HG03139 (cell line): ENCODE measurements around the gene NKX2-1.
"Not testable (repeated sequence)": the region's sequence is repeated elsewhere in the genome, so short reads cannot be mapped to it uniquely, and the experiment has no call there.

Source experiments
- ATAC-seq: cut with Tn5 transposase; IDR thresholded peaks from one replicate; pipeline ENCODE4 v1.9.1; 2021; ENCODE audit not compliant: unreplicated experiment

The NKX2-1 gene

DNA sequence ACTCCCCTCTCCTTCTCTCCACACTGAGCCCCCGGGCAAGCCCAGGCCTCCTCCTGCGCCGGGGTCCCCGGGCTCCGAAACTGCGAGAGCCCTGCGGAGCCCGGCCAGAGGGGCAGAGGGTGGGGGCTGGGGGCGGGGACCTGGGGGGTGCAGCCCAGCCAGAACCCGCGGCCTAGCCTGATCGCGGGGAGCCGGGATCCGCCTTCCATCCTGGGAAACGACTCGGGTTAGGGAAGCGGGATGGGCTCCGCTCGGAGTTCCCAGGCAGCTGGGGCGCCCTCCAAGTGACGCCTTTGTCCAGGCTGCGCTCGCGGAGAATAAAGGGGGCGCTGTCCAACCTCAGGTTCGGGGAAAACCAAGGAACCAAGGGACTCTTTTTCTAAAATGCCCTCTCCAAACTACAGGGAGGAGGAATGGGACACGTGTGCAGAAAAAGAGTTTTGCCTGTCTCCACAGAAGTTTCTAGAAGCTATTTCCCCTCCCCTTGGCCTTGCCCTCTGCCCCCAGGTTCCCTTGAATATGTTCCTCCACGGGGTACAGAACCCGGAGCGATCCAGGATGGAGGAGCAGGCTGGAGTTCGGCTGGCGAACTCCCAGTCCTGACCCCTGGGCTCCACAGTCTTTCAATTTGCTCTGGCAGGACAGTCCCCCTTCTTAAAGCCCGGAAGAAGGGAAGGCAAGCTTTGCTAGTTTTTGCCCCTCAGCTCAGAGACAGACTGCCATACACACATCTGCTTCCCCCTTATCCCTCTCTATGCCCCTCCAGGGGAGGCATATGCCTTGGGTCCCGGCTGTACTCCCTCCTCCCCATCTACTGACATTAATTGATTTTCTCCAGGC, 13.9 kb downstream of the NKX2-1 start:
- no peak for ATAC-seq

DNA sequence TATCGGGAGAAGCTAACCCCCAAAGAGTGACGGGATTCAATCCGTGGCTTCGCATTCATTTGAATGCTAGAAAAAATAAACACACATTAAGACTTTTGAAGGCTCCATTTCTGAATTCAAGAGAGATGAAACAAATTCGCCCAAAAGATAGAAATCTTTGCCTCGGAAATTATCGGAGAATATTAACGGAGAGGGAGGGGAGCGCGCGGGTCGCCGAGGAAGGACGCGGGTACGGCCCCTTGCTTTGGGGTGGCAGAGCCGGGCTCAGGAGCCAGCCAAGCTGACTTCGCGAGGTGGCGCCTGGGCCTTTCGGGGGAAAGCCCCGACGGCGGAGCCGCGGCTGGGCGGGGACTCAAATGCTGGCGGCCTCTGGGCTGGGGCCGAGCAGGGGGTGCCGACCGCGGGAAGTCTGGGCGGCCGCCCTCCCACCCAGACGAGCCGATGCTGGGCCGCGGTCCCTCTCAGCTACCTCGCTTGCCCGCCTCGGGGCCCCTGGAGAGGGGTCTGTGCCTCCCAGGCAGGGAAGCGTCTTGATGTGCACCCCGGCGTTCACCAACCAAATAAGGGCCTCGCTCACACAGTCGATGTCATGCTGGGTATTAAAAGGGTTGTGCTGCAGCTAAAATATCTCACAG, 14.7 kb downstream of the NKX2-1 start:
- no peak for ATAC-seq

DNA sequence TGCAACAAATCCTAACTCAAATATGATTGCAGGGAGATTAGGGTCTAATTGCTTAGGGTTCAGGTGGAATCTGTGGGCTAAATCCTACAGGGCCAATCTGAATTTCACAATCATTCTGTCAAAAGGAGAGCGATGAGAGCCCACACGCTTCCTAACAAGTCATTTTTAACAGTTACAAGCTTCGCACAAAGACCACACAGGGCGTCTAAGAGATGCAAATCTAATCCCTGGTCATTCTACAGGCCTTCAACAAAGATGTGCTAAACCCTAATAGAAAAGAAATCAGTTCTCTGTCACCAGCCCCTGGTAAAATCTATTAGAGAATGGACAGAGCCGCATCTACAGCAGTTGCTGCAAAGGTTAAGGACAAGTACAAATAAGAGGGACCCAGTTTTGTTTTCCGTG, 15.3 kb downstream of the NKX2-1 start:
- no peak for ATAC-seq

DNA sequence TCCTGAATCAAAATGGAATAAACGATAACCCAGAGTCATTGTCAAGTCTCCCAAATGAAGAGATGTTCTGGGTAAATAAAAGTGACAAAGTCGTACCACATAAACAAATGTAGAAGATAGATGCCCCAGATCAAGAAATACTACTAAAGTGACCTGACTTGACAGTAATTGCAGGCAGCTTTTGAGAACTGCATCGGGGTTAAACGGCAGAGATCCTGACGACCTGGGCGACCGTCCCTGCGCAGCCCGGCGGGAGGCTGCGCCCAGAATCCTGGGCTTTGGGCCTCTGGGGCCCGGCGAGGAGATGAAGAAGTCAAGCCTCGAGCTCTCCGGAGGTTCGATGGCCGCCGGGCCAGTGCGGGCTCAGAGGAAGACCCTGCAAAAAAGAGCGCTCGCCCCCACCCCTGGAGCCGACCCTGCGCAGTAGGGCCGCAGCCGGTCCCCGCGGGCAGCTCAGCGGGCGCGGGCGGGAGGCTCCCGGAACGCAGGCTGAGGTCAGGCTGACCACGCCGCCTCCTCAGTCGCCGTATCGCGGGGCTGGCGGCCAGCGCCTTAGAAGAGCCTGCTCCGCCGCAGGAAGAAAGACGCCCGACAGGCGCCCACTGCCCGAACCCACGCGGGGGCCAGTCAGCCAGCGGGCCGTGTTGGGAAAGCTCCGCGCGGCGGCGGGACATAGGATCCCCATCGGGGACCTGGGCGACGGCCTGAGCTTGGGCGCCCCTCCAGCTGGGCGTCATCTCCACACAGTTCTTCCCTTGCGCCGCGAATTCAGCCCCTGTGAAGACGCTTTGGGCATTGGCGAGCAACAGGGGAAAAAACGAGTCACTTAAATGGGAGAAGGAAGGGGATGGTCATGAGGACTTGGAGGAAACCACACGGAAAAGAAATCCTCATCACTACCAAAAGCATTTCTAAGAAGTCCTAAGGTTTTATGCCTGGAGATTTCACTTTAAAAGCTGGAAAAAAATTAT, 16.0 kb downstream of the NKX2-1 start:
- ATAC-seq: no peak

DNA sequence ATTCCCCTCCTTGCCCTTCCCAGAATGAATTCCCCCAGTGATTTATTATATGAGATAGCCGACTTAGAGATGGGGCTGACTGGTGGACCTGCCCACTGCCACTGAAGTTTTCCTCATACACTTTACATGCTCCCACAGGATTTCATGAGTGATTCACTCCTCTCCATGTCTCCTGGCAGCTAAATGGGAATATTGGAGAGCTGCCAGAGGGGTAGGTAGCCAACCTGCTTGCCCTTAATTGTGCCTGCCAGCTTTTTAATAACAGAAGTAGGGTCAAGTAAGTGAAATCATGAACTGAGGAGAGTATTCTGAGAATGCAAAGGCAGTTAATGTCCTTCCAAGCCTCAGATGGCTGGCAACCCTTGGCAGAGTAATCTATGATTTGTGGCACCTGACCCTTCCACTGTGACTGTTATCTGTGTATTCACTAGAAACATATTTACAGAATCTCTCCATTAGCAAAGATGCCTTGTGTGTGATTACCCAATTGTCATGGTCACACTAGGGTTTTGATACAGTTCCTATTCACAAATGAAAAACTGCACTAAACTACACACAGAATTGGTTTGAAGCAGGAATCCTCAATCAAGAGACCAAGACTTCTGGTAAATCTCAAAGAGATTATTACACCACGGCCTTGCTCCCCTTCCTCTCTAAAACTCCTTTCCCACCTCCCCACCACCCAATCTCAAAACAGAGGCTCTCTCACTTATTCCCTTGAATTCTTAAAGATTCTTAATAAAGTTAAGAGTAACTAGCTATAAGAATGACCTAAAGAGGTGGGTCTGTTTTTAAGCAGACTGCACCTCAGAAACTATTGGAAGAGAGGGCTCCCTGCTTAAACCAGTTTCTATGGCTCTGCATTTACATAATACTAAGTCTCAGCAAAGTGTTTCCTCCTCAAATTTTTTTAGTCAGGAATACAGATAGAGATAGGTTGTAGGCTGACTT, 17.2 kb downstream of the NKX2-1 start:
- ATAC-seq: no peak

DNA sequence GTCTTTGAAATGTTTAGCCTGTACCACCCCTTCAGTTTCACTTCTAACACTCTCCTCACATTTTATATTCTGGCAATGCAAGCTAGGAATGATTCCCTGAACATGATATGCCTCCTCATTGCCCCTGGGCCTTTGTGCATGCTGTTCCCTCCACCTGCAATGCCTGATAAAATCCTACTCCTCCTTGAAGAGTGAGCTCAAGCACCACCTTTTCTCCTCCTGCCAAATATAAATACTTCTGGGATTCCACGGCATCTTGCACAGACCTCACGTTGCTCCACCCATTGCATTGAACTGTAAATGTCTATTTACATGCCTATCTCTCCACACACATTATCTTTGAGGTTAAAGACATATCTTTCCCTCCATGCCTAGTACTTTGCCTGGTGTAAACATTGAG, 21.1 kb downstream of the NKX2-1 start:
- no peak for ATAC-seq

DNA sequence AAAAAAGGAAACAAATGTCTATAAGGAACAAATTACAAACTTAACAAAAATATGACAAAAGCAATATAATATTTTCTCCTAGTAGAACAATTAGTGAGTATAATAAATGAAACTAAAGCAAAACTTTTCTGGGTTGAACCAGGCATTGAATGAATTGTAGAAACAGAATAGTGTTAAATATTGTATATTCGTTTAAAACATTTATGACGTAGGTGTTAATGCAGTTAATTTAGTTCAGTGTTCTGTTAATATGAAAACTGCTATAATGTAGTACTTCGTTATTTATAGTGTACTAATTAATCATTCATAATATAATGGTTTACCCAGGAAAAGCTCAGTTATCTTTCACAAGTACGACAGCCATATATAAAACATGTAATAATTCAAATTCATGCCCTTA, 23.7 kb downstream of the NKX2-1 start:
- no peak for ATAC-seq

DNA sequence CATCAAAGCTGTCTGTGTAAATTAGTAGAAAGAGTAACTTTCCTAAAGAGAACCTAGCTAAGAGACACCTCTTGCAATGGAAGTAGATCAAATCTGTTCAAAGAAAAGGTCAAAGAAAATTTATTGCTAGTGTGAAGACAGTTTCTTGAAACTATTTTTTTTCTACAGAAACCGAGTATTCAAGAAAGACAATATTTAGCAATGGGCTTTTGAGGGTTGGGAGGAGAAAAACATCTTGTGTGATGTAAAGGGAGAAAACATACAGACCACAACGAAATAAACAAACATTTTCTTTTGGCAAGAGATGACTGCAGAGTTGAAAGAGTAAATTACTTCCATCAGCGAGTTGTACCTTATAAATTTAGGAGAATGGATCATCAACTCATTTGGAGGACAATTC, 24.4 kb downstream of the NKX2-1 start:
- no peak for ATAC-seq

DNA sequence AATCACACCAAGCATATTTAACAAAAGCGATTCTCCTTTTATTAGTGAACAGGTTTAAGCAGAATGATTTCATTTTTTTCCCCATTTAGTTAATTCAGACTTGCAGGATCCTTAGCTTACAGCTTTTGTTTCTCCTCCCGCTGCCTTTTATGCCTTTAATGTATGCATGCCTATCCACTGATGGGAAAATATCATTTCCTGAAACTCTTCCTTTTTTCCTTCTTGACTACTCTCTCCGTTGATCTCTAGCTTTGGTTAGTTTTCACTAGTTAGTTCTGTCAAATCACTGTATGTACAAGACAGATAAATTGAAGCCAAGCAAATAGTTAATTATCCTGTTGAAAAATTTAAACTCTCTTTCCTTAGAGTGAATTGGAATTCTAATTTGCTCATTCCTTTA, 26.3 kb downstream of the NKX2-1 start:
- no peak for ATAC-seq

DNA sequence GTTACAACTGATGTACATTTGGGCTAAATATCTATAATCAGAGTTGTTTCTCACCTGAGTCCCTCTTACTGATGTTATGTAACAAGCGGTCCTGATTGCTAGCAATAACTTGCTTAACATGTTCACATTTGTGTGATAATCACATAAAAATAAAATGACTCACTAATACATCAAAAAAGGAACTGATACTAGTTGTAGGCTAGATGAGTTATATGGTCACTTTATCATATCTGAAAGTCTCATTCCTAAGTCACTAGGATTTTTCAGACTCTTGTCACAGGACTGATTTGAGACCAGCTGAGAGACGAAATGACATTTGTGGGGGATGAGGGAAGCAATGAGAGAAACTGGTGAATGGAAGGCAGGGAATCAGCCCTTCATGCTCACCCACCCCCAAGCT, 34.3 kb downstream of the NKX2-1 start:
- no peak for ATAC-seq

DNA sequence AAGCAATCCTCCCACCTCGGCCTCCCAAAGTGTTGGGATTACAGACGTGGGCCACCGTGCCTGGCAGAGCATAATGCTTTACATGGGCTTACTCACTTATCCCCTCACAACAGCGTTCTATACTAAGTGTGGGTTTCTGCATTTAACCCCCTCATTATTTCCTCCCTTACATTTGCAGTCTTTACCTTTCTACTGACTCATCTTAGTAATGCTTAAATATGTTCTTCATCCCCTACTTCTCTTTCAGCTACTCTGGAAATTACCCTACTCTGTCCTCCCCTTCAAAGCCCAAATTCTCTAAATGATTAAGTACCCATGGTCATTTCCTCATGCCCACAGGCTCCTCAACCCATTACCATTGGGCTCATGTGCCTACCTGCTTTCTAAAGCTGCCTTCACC, 40.7 kb downstream of the NKX2-1 start:
- no peak for ATAC-seq

DNA sequence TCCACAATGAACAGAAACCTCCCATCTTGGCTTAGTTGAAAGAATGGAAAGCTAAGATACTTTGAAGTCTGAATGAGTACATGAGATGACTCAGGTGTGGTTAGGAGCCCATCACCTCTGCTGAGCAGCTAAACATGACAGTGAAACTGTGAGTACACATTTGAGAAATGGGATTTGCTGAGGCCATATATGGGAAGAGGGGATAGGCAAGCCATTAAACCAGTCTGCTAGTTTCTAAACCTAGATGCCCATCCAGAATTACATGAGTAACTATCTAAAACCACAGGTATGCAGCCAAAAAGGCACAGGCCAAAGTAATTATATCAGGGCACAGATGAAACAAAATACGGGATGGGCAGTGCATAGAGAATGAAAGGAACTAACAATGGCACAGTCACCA, 41.2 kb downstream of the NKX2-1 start:
- ATAC-seq: no peak

DNA sequence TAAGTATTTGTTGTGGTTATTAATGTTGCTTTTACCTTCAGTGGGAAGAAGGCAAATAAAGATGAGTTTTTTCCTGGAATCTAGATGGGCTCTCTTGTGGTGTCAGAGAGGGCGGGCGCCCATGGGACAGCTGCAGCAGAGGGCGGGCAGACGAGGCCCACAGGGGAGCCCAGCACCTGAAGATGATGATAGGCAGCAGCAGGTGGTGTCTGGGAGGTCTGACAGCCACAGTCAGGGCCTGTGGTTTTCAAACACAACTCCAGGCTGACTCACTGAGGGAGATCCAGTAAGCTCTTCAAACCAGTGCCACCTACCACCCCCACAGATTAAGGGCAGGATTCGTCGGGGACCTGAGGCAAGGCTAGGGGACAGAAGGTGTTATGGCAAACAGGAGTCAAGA, 42.8 kb downstream of the NKX2-1 start:
- no peak for ATAC-seq

DNA sequence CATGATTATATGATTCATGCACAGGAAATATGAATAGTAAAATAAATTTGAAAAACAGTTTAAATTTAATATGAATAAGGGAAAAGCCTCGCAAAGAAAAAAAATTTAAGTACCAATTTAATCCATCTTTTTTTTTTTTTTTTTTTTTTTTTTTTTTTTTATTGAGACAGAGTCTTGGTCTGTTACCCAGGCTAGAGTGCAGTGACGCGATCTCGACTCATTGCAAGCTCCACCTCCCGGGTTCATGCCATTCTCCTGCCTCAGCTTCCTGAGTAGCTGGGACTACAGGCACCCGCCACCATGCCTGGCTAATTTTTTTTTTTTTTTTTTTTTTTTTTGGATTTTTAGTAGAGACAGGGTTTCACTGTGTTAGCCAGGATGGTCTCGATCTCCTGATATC, 44.0 kb downstream of the NKX2-1 start:
- not testable (repeated sequence) for ATAC-seq

DNA sequence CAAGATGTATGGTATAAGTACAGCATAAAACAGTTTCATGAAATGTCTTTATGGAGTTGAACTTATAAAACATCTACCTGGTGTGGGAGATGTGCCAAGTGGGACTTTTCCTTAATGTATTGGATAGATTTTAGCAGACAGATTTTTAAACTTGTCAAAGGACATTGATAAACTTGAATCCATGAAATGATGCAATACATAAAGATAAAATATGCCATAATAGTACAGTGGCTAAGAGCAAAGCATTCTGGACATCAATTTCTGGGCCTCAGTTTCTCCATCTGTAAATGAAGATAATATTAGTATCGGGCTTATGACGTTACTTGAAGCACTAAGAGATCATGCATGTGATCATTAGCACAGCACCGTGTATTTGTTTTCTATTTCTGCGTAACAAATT, 45.4 kb downstream of the NKX2-1 start:
- ATAC-seq: no peak

DNA sequence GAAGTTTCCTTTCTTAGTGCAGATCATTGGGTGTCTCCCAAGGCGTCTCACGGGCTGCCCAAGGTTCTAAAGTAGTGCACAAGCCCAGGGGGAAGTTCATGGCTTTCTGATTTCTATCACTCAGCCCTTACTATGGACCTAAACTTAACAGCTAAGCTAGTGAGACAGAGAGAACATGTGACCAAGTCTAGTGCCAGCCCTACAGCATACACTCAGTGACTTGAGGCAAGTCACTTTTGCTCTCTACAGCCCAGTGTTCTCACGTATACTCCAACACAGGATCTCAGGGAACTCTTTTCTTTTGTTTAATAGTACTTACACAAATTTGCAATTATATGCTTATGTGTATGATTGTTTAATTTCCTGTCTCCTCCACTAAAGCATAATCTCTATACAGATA, 48.6 kb downstream of the NKX2-1 start:
- ATAC-seq: no peak

DNA sequence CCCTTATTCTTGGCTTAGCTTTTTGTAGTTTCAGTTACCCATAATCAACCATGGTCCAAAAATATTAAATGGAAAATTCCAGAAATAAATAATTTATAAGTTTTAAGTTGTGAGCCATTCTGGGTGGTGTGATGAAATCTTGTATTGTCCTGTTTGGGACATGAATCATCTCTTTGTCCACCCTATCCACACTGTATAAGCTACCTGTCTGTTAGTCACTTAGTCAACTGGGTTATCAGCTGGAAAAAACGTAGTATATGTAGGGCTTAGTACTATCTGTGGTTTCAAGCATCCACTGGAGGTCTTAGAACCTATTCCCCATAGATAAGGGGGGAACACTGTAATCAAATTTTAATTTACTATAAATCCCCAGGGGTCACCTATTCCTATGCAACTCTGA, 52.7 kb downstream of the NKX2-1 start:
- ATAC-seq: no peak
